ENCODE data around the gene LANCL2. TPM values are rescaled to one million over a fixed set of nuclear protein-coding genes. Genes with fewer than 3 reads are reported as not detected.

The LANCL2 gene
- polyA plus RNA-seq, 3 donors: 6.4 to 11.8 (median 8.3) TPM

- H3K4me3 ChIP-seq (replicated peaks in 1 of 3; ENCODE audit: low read depth in 2 of 3, low read length in 3 of 3): no peak overlapping the region
- H3K36me3 Mint-ChIP-seq: peaks cover 25 to 27% of the 10 kb centered on the region in 2 donors
- peaks cover 0 to 3% (median 0%) of the 10 kb centered on the region in 3 donors for H3K27me3 Mint-ChIP-seq (ENCODE audit: low read depth in 3 of 3)
- H3K9ac ChIP-seq (ENCODE audit: insufficient read depth, low read length, poor library complexity, severe bottlenecking): no peak overlapping the region
- H3K79me2 ChIP-seq (ENCODE audit: insufficient read depth, low read length): no peaks in the 10 kb centered on the region
- H3K4me2 ChIP-seq (replicated peaks; ENCODE audit: extremely low read depth, low read length, poor library complexity, severe bottlenecking): no peak overlapping the region
- H3K9me3 ChIP-seq (replicated peaks in 1 of 2; ENCODE audit: control insufficient read depth in 1 of 2, insufficient read depth in 1 of 2, low read length in 2 of 2): no peaks in the 10 kb centered on the region
- 89% methylated on average over 12 of the region's 12 CpGs for whole genome bisulfite sequencing (ENCODE audit: insufficient coverage)
- no peaks in the 10 kb centered on the region for H3K27me3 ChIP-seq (ENCODE audit: control insufficient read depth in 2 of 2, insufficient read depth in 2 of 2, low read length in 2 of 2)
- intact Hi-C loops (cut with micrococcal nuclease): no loop called here
- no peak overlapping the region for H3K4me3 Mint-ChIP-seq
- no peak overlapping the region for H3K27ac ChIP-seq (ENCODE audit: low read depth in 1 of 2, low read length in 2 of 2)
- no peaks in the 10 kb centered on the region for H4K20me1 ChIP-seq (ENCODE audit: insufficient read depth, low read length)
- TF ChIP-seq, protein P1, sequence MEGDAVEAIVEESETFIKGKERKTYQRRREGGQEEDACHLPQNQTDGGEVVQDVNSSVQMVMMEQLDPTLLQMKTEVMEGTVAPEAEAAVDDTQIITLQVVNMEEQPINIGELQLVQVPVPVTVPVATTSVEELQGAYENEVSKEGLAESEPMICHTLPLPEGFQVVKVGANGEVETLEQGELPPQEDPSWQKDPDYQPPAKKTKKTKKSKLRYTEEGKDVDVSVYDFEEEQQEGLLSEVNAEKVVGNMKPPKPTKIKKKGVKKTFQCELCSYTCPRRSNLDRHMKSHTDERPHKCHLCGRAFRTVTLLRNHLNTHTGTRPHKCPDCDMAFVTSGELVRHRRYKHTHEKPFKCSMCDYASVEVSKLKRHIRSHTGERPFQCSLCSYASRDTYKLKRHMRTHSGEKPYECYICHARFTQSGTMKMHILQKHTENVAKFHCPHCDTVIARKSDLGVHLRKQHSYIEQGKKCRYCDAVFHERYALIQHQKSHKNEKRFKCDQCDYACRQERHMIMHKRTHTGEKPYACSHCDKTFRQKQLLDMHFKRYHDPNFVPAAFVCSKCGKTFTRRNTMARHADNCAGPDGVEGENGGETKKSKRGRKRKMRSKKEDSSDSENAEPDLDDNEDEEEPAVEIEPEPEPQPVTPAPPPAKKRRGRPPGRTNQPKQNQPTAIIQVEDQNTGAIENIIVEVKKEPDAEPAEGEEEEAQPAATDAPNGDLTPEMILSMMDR (IDR thresholded peaks at IDR 0.05): no peak
- no peak overlapping the region for H2AFZ ChIP-seq (ENCODE audit: insufficient read depth, low read depth, low read length, poor library complexity, severe bottlenecking)
- H3K36me3 ChIP-seq (replicated peaks in 1 of 2; ENCODE audit: control insufficient read depth in 1 of 2, insufficient read depth in 2 of 2, low read length in 2 of 2): peaks cover 7 to 25% of the 10 kb centered on the region in 2 donors
- DNase-seq: no peak
- no peaks in the 10 kb centered on the region for H3K4me1 ChIP-seq (ENCODE audit: control insufficient read depth in 1 of 2, insufficient read depth in 2 of 2, low read length in 2 of 2)
- H3K4me1 Mint-ChIP-seq: peaks cover 8% of the 10 kb centered on the region
- peak overlapping the region in 1 of 7 donors; percentile 7 for H3K27ac Mint-ChIP-seq
- H3K9me3 Mint-ChIP-seq: no peaks in the 10 kb centered on the region
These were observed 61.5 kb downstream of the LANCL2 start for GRCh38 chr7:55426676-55427075.

DNA sequence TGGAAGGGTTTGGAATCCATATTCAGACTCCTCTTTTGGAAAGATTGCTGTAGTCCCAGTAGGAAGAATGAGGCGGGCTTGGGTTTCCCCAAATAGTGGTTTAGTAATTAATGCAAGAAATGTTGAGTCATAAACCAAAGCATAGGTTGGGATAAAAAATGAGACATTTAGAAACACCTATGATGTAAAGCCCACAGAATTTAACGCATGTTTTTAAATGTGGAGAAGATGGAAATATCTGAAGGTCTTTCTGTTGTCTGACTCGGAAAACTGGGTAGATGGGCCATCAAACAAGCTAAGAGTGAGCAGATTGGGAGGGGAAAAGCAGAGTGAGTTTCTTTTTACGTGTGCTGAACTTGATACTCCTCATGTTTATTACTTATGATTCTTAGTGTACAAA lies 62.2 kb downstream of the LANCL2 start:
- no peak overlapping the region for H3K9ac ChIP-seq (ENCODE audit: insufficient read depth, low read length, poor library complexity, severe bottlenecking)
- H2AFZ ChIP-seq (ENCODE audit: insufficient read depth, low read depth, low read length, poor library complexity, severe bottlenecking): no peak overlapping the region
- TF ChIP-seq, protein P1 (IDR thresholded peaks at IDR 0.05): no peak
- no peak overlapping the region for H3K4me3 ChIP-seq (replicated peaks in 1 of 3; ENCODE audit: low read depth in 2 of 3, low read length in 3 of 3)
- peaks cover 8% of the 10 kb centered on the region for H3K4me1 Mint-ChIP-seq
- peaks cover 7 to 31% of the 10 kb centered on the region in 2 donors for H3K36me3 ChIP-seq (replicated peaks in 1 of 2; ENCODE audit: control insufficient read depth in 1 of 2, insufficient read depth in 2 of 2, low read length in 2 of 2)
- H3K4me1 ChIP-seq (ENCODE audit: control insufficient read depth in 1 of 2, insufficient read depth in 2 of 2, low read length in 2 of 2): no peaks in the 10 kb centered on the region
- H3K27ac ChIP-seq (ENCODE audit: low read depth in 1 of 2, low read length in 2 of 2): no peak overlapping the region
- DNase-seq: no peak
- H3K27me3 ChIP-seq (ENCODE audit: control insufficient read depth in 2 of 2, insufficient read depth in 2 of 2, low read length in 2 of 2): no peaks in the 10 kb centered on the region
- intact Hi-C loops (cut with micrococcal nuclease): no loop called here
- H3K9me3 Mint-ChIP-seq: no peaks in the 10 kb centered on the region
- no CpG with 5 or more reads among the region's 4 CpGs for WGBS (ENCODE audit: insufficient coverage)
- peaks cover 25% of the 10 kb centered on the region in 2 donors for H3K36me3 Mint-ChIP-seq
- no peak overlapping the region for H3K4me3 Mint-ChIP-seq
- H3K9me3 ChIP-seq (replicated peaks in 1 of 2; ENCODE audit: control insufficient read depth in 1 of 2, insufficient read depth in 1 of 2, low read length in 2 of 2): no peaks in the 10 kb centered on the region
- no peaks in the 10 kb centered on the region for H3K79me2 ChIP-seq (ENCODE audit: insufficient read depth, low read length)
- H3K27me3 Mint-ChIP-seq (ENCODE audit: low read depth in 3 of 3): peaks cover 0 to 3% (median 0%) of the 10 kb centered on the region in 3 donors
- H3K27ac Mint-ChIP-seq: no peak overlapping the region
- H4K20me1 ChIP-seq (ENCODE audit: insufficient read depth, low read length): no peaks in the 10 kb centered on the region
- H3K4me2 ChIP-seq (replicated peaks; ENCODE audit: extremely low read depth, low read length, poor library complexity, severe bottlenecking): no peak overlapping the region

Data from CD14-positive monocyte (primary cell).